T-helper 1 cell (primary cell): ENCODE measurements around the gene ZFP62.

Experiments used
- DNase-seq, 5 donors: peaks; one replicate each; pipeline ENCODE4 v3.0.0-alpha.2; 2012 to 2020

The ZFP62 gene

DNA sequence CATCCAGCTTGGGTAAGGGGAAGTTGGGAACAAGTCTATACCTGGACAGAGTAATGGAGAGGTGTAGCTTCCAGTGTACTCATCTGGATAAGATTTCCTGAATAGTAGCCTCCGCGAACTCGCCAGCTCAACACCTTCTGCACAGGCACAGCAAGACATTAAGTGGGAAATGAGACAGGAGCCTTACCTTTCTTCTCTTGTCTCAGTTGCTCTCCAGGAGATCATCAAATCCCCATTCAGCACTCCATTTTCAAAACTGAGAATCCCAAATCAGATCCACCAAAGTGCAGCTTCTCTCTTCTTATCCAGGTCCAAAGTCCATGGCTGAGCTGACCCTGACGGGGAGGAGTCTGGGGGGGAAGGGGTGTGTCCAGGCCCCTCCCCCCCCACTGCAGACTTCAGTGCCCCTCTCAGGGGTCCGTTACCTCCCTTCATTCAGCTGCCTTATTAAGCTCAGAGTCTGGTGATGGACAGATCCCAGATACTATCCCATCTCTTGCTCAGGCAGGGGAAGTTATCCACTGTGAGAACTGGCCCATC is 52.5 kb downstream of the ZFP62 start:
- DNase-seq: no peak

- DNase-seq: no peak
These were observed 53.2 kb downstream of the ZFP62 start for GRCh38 chr5:180807654-180808414.

DNA sequence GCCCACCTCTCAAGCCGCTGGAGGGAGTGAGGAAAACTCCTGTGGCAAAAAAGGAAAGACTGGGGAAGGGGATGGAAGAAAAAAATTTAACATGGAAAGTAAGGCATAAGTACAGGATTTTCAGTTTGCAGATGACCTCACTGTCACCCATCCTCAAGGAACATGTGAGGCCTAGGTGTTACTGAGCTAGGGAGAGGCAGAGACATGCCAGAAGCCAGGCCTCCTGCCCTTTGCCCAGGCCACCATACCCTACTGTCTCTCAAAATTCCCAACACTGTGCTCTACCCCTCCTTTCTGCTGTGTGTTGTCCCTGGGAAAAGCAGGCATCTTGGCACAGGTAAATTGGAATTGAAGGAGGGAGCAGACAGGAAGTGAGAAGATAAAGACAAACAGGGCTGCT is 54.0 kb downstream of the ZFP62 start:
- DNase-seq: no peak

DNA sequence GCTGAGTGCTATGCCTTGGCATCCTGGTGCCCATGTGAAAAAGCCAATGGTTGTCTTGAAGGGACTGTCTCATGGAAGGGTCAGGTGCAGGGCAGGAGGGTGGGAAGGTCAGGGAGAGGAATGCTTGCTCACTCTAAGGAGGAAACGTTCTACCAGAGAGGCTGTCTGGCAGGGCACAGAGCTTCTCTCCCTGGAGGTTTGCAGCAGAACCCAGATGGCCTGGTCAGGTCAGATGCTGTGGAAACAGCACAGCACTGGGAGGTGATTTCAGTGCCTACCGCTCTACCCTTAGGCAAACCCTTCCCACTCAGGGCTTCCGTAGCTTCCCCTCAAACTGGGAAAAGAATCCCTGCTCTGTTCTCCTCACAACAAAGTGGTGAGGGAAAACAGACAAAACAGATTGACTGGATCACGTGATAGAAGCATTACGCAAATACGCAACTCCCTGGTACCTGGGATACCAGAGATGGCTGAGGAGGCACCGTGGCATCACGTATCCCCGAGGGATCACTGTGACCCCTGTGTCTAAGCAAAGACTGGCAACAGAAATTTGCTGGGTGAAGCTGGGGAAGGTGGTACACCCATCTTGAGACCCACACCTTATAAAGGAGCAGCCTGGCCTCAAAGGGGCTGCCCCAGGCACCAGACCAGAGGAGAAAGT is 54.6 kb downstream of the ZFP62 start:
- no peak for DNase-seq

DNA sequence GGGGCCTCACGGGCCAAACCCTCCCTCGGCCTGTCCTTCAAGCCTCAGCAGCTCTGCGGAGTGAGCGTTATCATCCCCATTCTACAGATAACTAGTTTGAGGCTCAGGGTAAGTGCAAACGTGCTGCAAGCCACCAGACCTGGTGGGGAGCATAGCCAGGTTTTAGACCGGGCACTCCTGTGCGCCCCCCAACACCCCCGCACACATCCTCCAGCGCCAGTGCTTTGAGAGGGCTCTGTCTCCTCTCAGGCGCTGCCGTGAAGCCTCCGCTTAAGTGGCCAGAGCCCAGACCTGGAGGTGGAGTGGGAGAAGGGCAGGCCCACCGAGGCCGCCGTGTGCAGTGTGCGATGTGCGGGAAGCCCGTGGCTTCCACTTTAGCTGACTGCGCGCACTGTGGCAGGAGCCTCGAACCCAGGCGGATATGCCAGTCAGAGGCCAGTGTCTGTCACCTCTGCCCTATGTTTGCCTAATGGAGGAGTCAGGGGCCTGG is 56.9 kb downstream of the ZFP62 start:
- DNase-seq: peak in 1 of 5 donors; percentile 56

- peak; percentile 58 to 93 (median 74) for DNase-seq
These were observed 57.6 kb downstream of the ZFP62 start for GRCh38 chr5:180803181-180804128.

DNA sequence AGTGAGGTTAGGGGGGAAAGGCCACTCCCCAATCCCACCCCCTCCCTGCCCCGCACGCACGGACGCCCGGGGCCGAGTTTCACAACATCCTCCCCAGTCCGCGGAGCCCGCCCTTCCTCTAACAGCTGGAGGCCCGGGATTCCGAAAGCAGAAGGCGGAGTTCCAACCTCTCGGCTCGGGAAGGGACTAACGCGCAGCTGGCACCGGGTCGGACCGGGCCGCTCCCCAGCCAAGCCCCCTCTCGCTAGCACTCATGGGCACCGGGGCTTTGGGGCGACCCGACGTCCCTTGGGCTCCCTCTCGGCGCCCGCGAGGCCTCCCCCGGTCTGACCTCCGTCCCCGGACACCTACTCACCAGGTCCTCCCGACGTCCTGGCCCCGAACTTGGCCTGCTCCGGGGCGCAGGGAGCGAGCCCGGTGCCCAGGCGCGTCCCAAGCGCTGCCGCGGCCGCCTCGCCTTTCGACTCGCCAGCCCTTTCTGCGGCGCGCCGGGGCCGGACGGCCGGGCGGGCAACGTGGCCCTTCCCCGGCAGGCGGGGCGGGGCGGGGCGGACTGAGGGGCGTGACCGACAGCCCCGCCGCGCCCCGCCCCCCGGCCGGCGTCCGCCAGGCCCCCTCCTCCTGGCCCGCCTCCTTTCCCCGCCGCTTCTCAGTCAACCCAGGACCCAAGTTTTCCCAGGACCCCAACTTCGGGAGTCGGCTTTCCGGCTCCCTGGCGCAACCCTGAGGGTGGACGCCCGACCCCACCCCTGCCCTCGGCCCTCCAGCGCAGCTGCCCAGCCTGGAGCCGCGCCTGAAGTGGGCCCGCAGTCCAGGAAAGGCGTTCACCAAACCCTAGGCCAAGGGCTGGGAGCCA is 58.5 kb downstream of the ZFP62 start, which contains the start of gene MGAT1:
Gene MGAT1 (minus strand): TSS at position 482 of the 856 bp plus-strand sequence. CDS start 9,835 bp downstream, outside the sequence.
- DNase-seq: peak; percentile 63 to 78 (median 70)

DNA sequence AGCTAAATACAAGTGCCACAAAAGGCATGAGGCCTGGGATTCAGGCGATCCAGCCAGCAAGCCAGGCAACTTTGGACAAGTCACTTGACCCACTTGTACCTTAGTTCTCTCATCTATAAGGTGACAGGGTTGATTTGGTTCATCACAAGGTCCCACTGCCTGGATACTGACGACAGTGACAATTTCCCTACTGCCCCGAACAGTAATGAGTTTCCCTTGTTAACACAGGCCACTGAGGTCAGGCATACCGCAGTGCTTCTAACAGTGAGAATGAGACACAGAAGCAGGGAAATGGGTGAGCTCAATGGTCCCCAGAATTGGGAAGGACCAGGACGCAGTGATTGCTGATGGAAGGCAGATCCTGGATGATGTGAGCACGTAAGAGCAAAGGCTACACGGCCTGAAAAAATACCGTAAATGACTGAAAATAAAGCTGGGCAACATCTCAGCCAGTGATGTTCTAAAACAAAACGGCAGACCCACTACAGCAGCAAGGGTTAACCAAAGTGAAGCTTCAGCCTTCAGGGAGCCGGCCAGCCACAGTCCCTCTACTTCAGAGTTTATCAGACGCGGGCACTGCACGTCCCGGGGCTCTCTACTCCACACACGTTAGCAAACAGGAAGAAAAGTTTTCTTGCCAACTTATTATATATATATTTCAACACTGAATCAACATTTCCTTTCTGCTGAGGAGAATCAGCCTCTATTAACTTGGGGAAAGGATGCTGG is 59.3 kb downstream of the ZFP62 start:
- no peak for DNase-seq

GRCh38 chr5:180799902-180800801 is 60.9 kb downstream of the ZFP62 start:
- DNase-seq: no peak

GRCh38 chr5:180799194-180799593 is 61.9 kb downstream of the ZFP62 start:
- no peak for DNase-seq

DNA sequence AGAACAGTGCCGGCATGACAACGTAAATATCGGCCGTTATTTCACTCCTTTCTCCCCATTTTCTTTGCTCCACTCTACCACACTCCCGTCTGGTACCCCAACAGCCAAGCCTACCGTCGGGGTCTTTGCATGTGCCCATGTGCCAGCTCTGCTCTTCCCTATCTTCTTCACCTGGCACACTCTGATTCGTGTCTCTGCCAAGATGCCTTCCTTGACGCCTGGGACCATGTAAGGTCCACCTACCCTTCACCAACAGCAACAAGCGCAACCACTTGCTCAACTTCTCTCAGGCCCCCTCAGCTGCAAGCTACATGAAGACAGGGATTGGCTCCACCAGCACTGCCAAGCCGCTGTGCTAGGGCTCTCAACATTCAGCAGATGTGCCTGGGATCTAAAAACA is 62.9 kb downstream of the ZFP62 start:
- DNase-seq: no peak
